Measurements from ENCODE around the gene IQUB.
"Not testable (repeated sequence)": the region's sequence is repeated elsewhere in the genome, so short reads cannot be mapped to it uniquely, and the experiment has no call there.

Gene IQUB

DNA sequence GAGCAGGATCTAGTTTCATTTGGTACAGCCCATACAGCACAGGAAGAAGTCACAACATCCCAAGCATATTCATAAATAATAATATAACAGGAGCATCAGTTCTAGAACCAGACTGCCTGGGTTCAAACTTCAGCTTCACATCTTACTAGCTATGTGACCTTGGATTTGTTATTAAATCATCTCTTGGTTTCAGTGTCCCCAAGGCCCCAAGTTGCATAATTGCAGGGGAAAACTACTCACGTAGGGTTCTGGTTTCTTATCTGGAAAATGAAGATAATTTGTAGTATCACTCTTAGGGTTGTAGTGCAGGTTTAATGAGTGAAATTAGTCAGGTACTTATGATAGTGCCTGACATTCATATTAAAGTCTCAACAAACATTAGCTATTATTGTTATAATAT, 5.5 kb upstream of the IQUB start:
- DNase-seq (ENCODE audit: low spot score): no peak

DNA sequence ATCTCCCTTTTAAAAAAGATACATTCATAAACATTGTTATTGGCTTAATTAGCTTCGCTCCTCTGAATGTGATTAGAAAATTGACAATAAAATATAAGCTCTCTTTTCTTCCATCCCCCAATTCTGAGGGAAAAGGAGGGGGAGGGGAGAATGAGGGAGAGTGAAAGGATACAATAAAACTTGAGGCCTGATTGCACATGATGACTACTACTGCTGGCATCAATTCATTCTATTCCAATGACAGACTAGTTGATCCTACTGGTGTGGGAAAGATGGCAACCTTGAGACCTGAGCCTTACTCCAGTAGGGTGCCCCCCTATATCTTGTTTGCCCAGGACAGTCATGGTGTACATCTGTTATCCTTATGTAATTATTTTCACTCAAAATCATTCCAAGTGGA, 4.5 kb upstream of the IQUB start:
- DNase-seq (ENCODE audit: low spot score): no peak

DNA sequence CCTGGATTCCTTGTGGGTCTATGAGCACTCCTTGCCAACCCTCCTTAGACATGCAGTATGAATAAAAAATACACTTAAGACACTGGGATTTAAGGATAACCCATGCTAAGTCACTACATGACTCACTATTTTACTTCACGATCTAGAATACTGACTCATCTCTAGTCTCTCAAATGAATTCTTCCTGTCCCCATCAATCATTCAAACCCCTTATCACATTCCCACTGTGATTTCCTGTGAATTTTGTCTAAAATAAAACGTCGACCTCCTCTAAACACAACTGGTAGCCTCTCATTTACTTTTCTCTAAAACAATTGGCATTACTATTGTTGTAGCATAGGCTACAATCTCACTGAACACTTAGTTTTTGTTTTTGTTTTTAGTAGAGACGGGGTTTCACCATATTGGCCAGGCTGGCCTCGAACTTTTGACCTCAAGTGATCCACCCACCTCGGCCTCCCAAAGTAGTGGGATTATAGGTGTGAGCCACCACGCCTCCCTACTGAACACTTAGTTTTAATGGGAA, 3.9 kb upstream of the IQUB start:
- DNase-seq (ENCODE audit: low spot score): no peak

DNA sequence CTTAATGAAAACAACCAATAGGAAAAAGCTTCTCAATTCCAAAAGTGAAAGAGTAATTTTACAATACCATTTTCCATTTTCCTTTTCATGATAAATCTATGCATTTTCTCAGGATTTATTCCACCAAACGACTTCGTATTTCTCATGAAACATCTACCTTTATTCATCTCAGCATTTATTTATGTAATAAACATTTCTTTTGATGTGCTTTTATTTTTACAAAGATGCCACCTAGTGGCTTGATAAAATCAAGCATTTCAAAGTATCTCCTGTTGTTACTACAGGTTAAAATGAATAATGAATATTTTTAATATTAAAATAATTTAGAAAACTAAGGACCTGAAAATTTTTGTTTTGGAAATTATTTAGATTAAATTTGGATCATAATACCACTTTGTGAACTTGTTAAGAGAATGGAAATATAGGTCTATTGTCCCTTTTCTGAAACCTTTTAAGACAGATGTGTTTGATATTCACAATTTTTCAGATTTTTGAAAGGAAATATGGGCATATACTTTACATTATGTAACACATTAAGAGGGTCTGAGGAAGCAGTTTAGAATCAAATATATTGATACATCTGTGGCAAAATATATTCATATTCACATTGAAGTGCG, 2.7 kb upstream of the IQUB start:
- DNase-seq (ENCODE audit: low spot score): no peak

DNA sequence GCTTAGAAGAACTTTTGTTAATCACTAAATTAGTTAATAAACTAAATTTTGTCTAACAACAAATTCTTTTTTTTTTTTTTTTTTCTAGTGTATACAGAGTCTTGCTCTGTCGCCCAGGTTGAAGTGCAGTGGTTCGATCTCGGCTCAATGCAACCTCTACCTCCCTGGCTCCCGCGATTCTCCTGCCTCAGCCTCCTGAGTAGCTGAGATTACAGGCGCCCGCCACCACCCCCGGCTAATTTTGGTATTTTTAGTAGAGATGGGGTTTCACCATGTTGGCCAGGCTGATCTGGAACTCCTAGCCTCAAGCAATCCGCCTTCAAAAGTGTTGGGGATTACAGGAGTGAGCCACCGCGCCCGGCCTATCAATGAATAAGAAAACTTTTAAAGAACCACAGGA, 1.1 kb upstream of the IQUB start:
- DNase-seq (ENCODE audit: low spot score): no peak

DNA sequence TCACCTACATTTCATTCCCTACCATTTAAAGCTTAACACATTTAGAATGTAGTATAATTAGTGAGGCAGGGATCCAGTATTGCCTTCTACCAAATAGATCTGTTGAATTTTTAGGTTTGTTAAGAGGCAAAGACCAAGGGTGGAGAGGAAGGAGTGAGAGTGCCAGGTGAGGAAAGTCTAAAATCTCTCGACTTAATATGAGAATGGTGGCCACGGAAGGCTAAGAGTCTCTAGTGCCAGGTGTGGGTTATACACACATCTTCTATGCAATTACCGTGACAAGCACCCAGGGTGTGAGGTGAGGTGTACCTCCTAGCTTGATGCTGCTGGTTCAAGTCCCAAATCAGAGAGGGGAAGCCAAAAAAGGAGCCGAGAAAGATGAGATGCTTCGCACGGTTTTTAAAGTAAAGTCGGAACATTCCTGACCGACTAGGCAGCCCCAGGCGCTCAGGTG, 439 bp downstream of the IQUB start:
- no peak for DNase-seq (ENCODE audit: low spot score)

DNA sequence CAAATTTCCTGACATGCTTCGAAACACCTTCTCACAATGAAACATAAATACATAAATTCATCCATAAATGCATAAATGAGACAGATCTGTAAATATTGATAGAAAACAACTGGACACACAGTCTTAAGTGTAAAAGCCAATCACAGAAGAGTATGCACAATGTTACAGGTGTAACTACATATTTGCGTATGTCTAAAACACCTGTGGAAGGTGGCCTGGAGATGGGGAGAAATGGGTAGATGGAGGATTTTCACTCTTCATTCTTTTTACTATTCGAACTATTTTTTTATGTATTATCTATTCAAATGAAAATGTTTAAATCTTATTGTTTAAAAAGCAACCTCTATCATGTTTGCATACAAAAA, 860 bp downstream of the IQUB start:
- no peak for DNase-seq (ENCODE audit: low spot score)

DNA sequence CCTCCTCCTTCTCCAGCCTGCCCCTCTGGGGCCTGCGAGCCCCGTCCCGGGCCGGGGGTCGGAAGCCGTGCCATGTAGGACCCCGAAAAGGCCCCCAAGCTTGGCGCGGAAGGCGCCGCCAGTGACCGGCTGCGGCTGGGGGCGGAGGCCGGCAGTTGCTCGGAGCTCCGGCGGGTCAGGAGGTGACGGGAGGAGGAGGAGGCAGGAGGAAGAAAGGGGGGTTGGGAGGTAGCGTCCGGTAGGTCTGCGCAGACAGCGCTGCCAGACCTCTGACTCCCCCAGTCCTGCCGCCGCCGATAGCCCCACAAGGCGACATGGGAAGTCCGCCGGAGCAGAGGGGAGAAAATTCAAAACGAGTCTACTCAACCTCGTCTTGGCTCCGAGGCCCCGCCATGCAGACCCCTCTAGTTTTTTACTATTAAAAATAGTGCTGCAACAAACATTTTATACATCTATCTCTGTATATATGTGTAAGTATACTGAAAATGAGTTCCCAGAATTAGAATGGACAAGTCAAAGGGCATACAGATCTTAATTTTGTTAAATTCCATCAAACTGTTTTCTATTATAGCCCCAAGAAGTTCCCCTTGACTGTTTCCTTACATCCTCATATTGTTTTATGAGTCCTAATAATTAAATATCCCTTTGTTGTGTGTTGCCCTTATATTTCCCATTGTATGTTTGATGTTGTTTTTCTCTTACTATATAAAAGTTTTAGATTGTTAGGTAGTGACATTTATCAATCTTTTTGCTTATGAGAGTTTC, 1.4 kb downstream of the IQUB start:
- DNase-seq (ENCODE audit: low spot score): not testable (repeated sequence)

DNA sequence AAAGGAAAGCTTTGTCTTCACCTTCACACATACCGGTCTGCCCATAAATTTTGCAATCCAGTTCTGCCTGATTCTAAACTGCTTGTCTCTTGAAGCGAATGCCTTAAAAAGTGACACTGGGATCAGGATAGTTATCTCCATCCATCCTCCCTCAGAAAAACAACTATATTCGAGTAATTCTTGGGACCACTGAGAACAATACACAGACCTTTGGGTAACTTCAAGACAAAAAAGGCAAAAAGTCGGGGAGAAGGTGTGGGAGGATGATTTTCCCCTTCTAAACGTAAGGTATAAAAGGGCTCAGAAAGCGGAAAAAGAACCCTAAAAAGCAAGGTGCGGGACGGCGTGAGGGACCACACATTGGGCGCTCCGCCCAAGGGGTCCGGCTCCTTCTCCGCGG, 2.1 kb downstream of the IQUB start:
- DNase-seq (ENCODE audit: low spot score): not testable (repeated sequence)

DNA sequence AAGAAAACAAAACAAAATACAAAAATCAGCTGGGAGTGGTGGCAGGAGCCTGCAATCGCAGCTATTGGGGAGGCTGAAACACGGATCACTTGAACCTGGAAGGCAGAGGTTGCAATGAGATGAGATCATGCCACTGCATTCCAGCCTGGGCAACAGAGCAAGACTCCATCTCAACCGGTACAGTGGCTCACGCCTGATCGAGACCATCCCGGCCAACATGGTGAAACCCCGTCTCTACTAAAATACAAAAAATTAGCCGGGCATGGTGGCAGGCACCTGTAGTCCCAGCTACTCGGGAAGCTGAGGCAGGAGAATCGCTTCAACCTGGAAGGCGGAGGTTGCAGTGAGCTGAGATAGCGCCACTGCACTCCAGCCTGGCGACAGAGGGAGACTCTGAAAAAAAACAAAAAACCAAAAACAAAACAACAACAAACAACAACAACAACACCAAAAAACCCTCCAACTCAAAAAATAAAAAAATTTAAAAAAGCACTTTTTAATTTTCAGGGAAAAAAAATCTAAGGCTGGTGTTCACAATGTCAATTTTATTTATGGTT, 4.3 kb downstream of the IQUB start:
- DNase-seq (ENCODE audit: low spot score): not testable (repeated sequence)

DNA sequence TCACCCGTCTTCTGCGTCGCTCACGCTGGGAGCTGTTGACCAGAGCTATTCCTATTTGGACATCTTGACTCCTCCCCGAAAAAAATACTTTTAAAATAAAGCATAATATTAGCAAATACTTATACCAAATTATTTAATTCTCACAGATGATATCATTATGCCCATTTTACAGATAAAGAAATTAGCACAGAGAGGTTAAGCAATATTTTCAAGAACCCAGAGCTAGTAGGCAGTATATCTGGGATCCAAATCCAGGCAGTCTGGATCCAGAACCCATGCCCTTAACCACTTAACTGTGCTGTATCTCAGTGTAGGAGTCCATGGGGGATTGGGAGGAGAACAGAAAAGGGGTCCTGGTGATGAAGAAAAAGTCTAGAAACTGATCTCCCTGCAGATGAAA, 6.1 kb downstream of the IQUB start:
- no peak for DNase-seq (ENCODE audit: low spot score)

DNA sequence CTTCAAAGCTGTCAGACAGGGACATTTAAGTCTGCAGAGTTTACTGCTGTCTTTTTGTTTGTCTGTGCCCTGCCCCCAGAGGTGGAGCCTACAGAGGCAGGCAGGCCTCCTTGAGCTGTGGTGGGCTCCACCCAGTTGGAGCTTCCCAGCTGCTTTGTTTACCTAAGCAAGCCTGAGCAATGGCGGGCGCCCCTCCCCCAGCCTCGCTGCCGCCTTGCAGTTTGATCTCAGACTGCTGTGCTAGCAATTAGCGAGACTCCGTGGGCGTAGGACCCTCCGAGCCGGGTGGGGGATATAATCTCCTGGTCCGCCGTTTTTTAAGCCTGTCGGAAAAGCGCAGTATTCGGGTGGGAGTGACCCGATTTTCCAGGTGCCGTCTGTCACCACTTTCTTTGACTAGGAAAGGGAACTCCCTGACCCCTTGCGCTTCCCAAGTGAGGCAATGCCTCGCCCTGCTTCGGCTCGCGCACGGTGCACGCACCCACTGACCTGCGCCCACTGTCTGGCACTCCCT, 6.6 kb downstream of the IQUB start:
- not testable (repeated sequence) for DNase-seq (ENCODE audit: low spot score)

DNA sequence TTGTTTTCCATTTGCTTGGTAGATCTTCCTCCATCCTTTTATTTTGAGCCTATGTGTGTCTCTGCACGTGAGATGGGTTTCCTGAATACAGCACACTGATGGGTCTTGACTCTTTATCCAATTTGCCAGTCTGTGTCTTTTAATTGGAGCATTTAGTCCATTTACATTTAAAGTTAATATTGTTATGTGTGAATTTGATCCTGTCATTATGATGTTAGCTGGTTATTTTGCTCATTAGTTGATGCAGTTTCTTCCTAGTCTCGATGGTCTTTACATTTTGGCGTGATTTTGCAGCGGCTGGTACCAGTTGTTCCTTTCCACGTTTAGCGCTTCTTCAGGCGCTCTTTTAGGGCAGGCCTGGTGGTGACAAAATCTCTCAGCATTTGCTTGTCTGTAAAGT, 7.9 kb downstream of the IQUB start:
- DNase-seq (ENCODE audit: low spot score): not testable (repeated sequence)

DNA sequence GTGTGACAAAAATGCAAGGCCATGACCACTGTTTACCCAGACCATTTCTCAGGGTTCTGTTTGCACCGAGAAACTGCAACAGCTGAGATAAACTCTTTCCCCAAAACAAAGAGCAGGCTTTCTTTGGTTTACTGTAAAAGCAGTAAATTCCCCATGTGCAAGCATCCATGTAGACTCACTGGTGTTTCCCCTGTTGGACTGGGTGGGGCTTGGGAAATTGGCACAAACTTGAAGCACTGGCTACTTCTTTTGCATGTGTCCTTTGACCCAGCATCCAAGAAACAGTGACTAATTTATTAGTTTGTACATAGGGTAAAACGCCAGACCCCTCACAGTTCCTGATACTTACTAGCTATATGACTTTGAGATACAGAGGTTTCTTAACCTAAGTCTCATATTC, 12.3 kb downstream of the IQUB start:
- DNase-seq (ENCODE audit: low spot score): no peak

DNA sequence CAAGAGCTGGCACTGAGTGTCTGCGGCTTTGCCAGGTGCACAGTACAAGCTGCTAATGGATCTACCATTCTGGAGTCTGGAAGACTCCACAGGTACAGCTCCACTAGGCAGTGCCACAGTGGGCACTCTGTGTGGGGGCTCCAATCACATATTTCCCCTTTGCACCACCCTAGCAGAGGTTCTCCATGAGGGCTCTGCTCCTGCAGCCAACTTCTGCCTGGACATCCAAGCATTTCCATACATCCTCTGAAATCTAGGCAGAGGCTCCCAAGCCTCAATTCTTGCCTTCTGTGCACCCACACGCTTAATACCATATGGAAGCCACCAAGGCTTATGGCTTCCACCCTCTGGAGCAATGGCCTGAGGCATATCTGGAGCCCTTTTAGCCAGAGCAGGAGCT, 29.2 kb downstream of the IQUB start:
- DNase-seq (ENCODE audit: low spot score): no peak

DNA sequence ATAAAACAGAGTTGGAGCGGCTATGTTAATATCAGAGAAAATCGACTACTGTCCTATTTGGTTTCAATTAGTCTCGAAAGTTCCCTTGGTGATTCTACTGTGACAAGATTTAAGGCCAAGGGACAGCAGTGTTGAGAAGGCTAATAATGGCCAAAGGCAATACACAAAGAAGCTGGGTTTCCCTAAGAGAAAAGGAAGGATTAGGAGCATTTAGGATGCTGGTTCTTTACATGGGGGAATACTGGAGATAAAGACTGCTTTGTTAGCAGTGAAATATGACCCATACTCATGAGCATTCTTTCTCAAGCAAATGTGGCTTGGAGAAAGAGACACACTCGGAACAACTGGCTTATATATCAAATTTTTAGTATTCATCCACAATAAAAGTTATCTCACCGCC, 32.2 kb downstream of the IQUB start:
- DNase-seq (ENCODE audit: low spot score): no peak

DNA sequence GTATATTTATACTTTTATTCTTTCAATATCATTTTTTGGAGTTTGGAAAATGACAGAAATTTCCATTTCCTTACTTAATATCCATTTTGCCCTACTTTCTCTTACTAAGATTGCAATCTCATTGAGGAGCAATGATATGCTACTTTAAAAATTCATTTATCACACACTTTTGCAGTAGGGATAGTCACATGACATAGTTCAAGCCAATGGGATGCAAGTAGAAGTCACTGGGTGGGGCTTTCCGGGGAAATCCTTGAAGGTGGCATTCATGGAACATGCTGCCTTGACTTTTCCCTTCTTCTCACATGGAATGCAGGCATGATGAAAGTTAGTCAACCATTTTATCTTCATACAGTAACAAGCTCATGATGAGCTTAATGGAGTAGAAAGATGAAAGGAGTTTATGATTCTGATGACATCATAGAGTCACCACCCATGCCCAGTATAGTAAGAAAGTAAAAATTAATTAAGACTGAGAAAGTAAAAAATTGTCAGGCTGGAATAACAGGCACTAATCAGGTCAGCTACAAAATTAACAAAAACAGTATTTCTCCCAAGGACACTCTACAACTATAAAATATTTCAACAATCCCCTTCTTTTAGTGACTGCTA, 33.4 kb downstream of the IQUB start:
- no peak for DNase-seq (ENCODE audit: low spot score)

DNA sequence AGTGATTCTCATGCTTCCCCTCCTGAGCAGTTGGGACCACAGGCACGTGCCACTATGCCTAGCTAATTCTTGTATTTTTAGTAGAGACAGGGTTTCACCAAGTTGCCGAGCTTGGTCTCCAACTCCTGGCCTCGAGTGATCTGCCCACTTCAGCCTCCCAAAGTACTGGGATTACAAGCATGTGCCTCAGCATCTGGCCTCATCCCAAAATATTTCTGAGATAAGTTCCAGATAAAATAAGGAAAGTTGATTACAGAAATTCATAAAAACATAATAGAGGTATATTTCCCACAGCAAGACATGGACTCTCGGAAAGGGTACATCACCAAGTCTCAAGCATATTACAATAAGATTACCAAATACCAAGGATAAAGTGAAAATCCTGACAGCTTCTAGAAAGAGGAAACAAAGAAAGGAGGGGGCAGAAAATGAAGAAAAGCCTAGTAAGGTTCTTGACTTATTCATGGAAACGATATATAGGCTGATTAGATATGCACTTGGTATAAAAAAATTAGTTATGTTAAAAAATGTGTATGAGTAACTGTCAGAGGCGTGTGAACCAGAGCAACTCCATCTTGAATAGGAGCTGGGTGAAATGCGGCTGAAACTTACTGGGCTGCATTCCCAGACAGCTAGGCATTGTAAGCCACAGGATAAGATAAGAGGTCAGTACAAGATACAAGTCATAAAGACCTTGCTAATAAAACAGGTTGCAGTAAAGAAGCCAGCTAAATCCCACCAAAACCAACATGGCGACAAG, 35.0 kb downstream of the IQUB start:
- no peak for DNase-seq (ENCODE audit: low spot score)

DNA sequence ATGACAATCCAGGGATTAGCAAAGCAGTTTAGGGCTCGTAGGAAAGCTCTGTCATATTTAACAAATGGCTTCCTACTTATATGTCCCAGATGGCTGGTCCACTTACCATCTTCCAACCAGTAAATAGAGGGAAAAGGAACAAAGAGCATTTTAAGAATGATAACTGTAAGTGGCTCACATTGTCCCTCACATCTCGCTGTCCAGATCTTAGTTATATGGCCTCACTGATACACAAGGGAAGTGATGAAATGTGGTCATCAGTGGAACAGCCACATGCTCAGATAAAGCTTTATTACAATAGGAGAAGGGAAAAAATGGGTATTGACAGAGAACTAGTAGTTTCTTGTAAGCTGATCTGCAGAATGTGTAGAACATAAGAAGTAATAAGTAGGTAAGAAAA, 35.8 kb downstream of the IQUB start:
- no peak for DNase-seq (ENCODE audit: low spot score)

DNA sequence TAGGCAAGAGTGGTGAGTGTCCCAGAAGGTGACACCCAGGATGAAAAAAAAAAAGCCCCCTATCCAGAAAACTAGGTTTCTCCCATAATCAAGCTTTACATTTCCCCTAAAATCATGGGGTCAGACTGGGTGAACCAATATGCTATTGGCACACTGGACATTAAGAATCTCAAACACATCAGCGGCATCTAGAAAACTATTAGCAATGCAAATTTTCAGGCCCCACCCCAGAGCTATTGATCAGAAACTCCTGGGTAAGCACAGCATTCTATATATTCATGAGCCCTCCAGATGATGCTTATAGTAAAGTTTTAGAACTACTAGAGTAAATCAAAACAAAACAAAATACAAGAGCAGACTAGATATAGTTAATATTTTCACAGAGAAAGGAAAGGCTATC, 36.4 kb downstream of the IQUB start:
- no peak for DNase-seq (ENCODE audit: low spot score)

DNA sequence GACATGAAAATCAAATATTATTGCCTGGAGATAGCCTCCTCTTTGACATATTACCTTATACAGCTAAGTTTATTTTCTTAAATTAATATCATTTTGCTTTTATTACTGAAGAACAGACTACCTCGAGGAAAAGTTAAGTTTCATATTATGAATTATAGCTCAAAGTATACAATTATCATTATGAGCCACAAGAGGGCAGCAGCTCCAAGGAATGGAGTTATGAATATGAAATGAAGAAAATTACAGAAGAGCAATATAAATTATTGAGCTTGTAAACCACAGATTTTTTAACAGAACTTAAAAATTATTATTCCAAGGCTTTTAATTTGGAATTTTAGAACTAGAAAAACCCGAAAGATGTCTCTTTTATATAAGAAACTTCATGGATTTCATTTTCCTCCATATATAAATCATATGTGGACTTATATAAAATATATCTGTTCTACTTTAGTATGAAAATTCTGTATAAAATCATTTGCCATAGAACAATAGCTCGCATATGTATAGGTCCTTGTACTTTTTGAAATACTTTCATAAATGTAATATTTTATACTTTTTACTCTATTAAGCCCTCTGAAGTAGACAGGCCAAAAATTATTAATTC, 40.1 kb downstream of the IQUB start:
- no peak for DNase-seq (ENCODE audit: low spot score)

DNA sequence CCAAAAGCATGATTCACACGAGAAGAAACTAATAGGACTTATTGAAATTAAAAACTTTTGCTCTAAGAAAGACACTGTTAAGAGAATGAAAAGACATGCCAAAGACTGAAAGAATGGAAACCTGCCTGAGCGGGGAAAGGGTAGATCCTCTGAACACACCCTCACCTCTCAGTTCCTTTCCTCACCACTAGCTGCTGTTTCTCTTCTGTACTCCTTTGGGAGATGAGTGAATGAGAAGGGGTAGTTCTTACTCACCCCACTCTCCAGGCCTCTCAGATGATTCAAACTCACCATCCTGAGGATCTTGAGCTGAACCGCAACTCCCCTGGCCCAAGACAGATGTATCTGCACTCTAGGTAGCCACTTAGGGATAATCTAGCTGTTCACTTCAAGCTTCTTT, 41.9 kb downstream of the IQUB start:
- peak; percentile 6 for DNase-seq (ENCODE audit: low spot score)

Measured in HuH-7 (cell line).